NCI-H2227 (cell line): ENCODE results near the gene NLGN4X.

Experiments used
- DNase-seq: peaks from one replicate; lab custom pipeline; 2025; ENCODE audit not compliant: unreplicated experiment; lab: John Stamatoyannopoulos, UW

NLGN4X gene

DNA sequence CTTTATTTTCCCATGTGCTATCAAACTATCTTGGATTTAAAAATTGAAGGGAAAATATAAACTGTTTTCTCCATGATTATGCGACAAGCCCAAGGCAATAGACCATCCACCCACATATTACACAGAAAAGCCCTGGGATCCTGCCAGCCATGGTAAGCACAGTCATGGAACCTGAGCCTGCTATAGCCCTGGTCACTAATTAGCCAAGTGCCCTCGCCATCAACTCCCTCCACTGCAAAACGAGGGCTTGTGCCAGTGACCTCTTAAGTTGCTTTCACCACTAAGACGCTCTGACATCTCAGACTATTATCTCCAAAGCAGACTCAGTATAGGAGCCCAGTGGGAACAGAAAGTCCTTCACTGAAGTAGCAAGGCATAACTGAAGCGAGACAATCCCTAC is 69.2 kb downstream of the NLGN4X start:
- no peak for DNase-seq

DNA sequence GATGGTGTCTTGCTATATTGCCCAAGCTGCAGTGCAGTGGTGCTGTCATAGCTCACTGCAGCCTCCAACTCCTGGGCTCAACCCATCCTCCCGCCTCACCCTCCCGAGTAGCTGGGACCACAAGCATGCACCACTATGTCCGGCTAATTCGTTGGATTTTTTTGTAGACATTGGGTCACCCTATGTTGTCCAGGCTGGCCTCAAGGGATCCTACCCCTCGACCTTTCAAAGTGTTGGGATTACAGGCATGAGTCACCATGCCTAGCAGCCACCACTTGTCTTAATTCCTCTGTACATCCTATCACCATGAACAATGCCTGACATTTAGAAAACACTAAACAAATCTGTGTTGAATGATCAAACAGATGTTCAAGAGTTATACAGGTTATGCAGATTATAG is 76.7 kb downstream of the NLGN4X start:
- no peak for DNase-seq

GRCh38 chrX:6149060-6149872 is 79.4 kb downstream of the NLGN4X start:
- DNase-seq: no peak

DNA sequence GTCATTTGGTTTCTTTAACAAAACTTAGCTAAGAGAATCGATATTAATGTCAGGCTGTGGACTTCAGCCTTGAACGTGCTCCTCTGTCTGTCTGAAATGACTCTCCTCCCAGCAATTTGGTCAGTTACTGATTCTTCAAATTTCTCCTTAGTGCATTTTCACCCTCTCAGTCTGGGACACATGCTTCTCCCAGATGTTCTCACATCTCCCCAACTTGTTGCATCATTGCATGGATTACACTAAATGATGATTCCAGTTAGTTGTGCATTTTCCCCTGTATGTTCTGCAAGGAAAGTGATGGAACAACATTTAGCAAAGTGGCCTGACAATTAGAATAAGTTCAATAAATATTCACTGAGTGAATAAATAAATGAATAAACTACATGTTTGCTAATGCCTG is 94.4 kb downstream of the NLGN4X start:
- DNase-seq: no peak

DNA sequence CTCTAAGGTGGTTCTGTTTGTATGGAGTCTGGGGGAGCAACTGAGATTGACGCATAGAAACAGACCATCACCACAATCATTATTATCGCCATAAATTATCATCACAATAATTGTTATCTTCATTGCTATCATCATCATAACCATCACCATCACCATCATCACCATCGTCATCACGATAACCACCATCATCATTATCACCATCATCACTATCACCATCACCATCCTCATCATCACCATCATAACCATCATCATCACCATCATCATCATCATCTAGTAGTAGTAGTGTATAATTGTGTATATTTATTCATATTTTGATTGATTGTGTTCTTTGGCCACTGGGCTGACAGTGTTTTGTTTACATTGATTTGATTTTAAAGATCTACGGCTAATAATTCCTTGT is 95.7 kb downstream of the NLGN4X start:
- no peak for DNase-seq

GRCh38 chrX:6131287-6131686 is 97.4 kb downstream of the NLGN4X start:
- no peak for DNase-seq

DNA sequence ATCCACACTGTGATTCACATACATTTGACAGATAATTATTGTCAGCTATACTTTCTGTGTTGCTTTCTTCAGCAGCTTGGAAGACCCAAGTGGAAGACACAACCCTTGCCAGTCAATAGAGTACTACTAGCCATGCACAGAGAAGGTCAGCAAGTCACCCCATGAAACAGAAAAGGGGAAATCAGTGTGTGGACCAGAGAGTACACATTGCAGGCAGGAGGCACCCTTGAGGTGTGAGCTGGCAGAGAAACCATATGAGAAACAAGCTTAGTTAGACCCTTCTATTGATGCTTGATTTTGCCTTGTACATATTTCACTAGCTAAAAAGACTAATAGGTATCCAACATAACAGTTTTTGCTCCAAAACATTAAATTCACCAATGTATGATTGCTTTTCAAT is 99.5 kb downstream of the NLGN4X start:
- no peak for DNase-seq

DNA sequence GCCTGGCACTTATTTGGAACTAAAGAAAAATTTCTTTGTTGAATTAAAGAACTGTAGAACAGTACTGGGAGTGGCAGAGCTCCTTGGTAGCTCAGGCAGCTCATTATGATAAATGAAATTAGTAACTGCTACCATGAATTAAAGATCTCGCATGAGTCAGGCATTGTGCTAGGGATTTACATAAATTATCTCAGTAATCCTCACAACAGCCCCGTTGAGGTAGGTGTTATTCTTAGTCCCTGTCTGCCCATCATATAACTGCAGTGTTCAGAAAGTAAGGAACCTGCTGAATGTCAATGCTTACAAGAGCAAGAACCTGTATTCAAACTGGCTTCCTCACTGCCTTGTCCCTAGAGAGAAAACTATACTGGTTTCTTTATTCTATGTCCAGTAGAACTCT is 108.3 kb downstream of the NLGN4X start:
- DNase-seq: no peak

DNA sequence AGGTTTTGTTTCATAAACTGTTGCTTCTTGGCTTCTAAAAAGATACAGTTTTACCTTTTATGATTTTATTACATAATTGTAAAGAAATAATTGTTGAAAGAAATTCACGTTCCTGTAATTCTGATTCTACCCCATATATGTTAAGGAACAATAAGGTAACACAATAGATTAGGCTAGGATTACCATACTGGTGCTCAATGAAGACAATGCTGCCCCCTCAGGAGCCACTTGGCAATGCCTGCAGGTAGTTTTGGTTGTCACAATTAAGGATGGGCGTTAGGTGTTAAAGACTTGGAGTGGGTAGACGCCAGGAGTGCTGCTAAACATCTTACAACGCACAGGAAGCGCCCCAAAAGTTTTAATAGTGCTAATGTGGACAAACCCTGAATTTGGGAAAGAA is 133.2 kb downstream of the NLGN4X start:
- DNase-seq: no peak

DNA sequence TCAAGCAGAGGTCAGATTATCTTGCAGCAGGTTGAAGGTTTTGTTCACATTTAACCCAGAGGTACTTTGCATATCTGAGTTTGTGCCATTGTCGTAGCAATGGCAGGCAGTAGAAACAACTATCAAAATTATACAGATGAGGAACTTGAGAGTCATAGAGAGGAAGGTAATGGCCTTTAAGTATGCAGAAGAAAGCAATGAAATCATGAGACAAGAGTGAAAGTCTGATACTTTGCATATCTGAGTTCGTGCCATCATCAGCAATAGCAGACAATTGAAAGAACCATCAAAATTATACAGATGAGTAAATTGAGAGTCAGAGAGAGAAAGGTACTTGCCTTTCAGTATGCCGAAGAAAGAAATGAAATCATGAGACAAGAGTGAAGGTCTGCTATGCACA is 154.1 kb downstream of the NLGN4X start:
- DNase-seq: no peak

GRCh38 chrX:6071731-6072130 is 156.9 kb downstream of the NLGN4X start:
- no peak for DNase-seq

GRCh38 chrX:6067600-6067999 is 161.1 kb downstream of the NLGN4X start:
- no peak for DNase-seq

- no peak for DNase-seq
Measured at GRCh38 chrX:6053141-6053540, 175.5 kb downstream of the NLGN4X start.

- DNase-seq: no peak
Measured at GRCh38 chrX:6052111-6052745, 176.4 kb downstream of the NLGN4X start.

DNA sequence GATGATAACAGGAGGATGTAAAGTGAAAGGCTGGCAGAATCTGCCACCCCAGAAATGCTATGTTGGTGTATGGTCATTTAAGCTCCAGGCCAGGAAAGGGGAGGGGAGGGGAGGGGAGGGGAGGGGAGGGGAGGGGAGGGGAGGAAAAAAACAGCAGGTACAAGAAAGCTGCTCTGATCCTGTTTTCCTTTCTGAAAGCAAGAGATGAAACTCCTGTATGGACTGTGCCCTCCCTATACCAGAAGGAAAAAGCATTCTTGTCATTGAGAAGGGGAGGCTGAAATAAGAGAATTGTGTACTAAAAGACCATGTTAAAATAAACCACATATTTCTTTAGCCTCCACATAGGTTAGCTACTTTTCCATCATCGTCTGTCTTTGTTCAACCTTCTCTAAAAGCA is 179.5 kb downstream of the NLGN4X start:
- DNase-seq: no peak

- DNase-seq: no peak
Measured at GRCh38 chrX:6041630-6042029, 187.0 kb downstream of the NLGN4X start.

DNA sequence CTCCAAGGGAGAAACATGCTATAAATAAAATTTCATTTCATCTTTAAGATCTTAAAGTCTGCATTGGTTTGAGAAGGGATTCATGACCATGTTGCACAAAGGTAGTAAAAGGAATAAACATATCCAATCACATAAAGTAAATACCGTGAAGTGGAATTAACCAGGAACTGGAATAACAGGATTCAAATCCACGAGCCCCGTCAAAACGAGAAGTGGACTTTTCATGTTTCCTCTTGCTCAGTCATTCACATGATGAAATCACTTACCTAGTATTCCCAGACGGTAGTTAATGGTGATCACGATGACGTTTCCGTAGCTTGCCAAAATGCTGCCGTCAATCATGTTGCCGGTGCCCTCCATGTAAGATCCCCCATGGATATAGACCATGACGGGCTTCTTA is 199.7 kb downstream of the NLGN4X start:
- no peak for DNase-seq

GRCh38 chrX:6026980-6027379 is 201.7 kb downstream of the NLGN4X start:
- no peak for DNase-seq

- DNase-seq: no peak
Measured at GRCh38 chrX:6026429-6026828, 202.2 kb downstream of the NLGN4X start.

DNA sequence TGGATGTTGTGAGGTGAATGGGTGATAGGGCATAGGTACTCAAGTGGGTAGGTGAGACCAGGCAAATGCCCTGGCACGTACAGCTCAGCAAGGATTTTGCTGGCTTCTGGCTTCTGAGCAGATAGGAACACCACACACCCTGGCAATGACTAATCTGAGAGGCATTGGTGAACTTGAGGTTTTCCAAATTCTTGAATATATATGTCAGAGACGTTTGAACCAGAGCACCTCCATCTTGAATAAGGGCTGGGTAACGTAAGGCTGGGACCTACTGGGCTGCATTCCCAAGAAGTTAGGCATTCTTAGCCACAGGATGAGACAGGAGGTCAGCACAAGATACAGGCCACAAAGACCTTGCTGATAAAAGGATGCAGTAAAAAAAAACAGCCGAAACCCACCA is 204.5 kb downstream of the NLGN4X start:
- DNase-seq: no peak

- DNase-seq: no peak
Measured at GRCh38 chrX:6021316-6022091, 207.2 kb downstream of the NLGN4X start.

DNA sequence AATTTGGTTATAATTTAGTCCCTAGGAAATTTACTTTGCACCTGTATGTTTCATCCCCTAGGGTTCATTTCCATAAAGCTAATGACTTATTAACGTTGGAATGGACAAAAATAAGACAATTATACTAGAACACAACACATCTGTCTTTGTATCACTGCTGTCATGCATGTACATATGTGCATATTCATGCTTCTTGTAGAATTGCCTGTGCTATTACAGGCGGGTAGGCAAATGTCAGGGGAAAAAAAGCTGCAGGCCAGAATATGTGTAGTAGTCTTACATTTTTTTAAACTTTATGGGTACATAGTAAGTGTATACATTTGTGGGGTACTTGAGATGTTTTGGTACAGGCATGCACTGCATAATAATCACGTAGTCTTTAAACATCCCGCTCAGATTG is 209.6 kb downstream of the NLGN4X start:
- no peak for DNase-seq
